ENCODE measurements around the gene BCL11B. TPM values are rescaled to one million over a fixed set of nuclear protein-coding genes. Genes with fewer than 3 reads are reported as not detected.

BCL11B gene
- total and polyA plus RNA-seq, 10 of the 15 experiments (the other 5 are each of a cell fraction or from before 2014, with no cell fraction given): 0.38 to 5.5 (median 1.3) TPM

DNA sequence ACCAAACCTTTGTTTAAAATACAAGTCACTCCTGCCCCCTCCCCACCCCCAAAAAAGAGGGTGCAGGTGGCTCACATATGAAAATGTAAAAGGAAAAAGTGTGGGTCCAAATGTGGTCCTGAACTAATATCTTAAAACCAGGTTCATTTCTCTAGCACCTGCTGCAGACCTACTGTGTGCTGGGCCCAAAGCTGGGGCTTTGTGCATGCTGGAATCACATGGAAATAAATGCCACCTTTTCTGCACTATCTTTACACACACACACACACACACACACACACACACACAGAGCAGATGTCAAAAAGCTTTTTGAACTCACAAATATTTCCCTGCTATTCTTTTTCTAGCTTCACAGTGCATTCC lies 3.2 kb upstream of the BCL11B start:
- Histone ChIP-seq H3K79me2 (ENCODE audit: control insufficient read depth, insufficient read depth, low read length) (no peaks in the 10 kb centered on the region), H4K20me1 (ENCODE audit: control insufficient read depth, insufficient read depth) (no peaks in the 10 kb centered on the region), H2AFZ (ENCODE audit: control insufficient read depth, low read depth, low read length) (no peak overlapping the region), H3K9me3 (replicated peaks; ENCODE audit: control insufficient read depth, insufficient read depth, low read length) (no peaks in the 10 kb centered on the region), H3K4me2 (ENCODE audit: control insufficient read depth, insufficient read depth) (no peak overlapping the region), H3K27me3 (replicated peaks in 1 of 2; ENCODE audit: control insufficient read depth in 2 of 2, insufficient read depth in 2 of 2, low read length in 1 of 2) (peaks cover 1 to 33% of the 10 kb centered on the region in 2 experiments), H3K36me3 (ENCODE audit: control insufficient read depth in 2 of 2, insufficient read depth in 2 of 2, low read length in 1 of 2) (no peaks in the 10 kb centered on the region), H3K4me1 (ENCODE audit: control insufficient read depth, insufficient read depth, low read length) (peaks cover 12% of the 10 kb centered on the region), H3K4me3 (no peak overlapping the region), H3K9ac (ENCODE audit: control insufficient read depth, insufficient read depth, low read length) (no peak overlapping the region), H3K27ac (ENCODE audit: control insufficient read depth, insufficient read depth) (no peak overlapping the region)
- TF ChIP-seq ZNF622 (IDR thresholded peaks at IDR 0.05) (no peak), ZNF384 (IDR thresholded peaks at IDR 0.05; ENCODE audit: borderline replicate concordance, low read depth, low read length) (no peak), DPF2 (IDR thresholded peaks at IDR 0.05) (peak; percentile 24; the same call in 1 of the 2 replicates)
- ChIA-PET CTCF (interaction anchor here (0.5 to 2.1 kb wide), 3 partner anchors 9 to 1438 kb away, joined by 3 to 11 read pairs (median 5); no protein-coding TSS in a partner anchor), SMC1A (ENCODE audit: uncharacterized antibody, unreplicated experiment) (interaction anchor here (0.7 to 4.0 kb wide), 2 partner anchors 11 to 1141 kb away, joined by 3 to 26 read pairs; no protein-coding TSS in a partner anchor), POLR2A (no interaction called here), RAD21 (ENCODE audit: unreplicated experiment) (interaction anchor here (0.6 to 3.1 kb wide), 4 partner anchors 9 to 103 kb away, joined by 4 to 17 read pairs (median 7); no protein-coding TSS in a partner anchor)
- no peak for ATAC-seq
- no peak for DNase-seq (ENCODE audit: low read depth, low spot score)
- in situ Hi-C loops (cut with MboI): no loop called here
- no peak for FAIRE-seq
- BruUV-seq (replicated peaks): no TSS peak
- intact Hi-C loops (cut with micrococcal nuclease; ENCODE audit: unreplicated experiment): no loop called here

DNA sequence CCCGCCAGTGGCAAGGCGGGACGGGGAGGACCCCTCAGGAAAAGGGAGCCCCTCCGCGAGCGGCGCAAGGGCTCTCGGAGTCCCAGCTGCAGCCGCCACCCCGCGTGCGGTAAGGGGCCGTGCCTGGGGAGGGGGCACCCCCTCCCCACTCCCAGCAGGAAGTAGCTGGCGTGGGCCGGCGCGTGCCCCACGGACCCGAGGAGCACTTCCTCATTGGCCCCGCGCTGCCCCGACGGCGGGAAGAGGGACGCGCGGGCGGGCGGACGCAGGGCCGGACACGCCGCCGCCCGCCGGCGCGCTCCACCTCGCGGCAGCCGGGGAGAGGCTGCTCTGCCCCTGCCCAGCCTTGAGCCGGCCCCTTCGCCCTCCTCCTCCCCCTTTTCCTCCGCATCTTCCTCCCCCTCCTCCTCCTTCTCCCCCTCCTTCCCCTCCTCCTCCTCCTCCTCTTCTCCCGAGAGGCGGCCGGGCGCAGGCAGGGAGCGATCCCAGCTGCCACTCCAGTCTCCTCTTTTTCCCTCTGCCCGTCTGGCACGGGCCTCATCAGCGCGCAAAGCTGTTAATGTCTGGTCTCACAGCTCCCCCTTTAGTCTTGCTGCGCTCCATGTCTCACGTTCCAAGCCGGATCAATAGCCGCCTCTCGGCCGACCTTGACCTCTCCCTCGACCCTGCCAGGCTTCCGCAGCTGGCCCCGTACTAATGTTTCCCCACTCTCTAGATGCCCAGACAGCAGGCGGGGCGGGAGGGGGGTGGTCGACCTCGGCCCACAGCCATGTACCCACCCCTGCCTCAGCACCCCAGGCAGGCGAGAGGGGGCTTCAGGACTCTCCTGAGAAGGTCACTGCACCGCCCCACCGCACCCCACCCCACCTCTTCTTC lies 2.6 kb upstream of the BCL11B start:
- FAIRE-seq: no peak
- ChIA-PET CTCF (interaction anchor here (0.5 to 0.8 kb wide), 2 partner anchors 45 to 1873 kb away, joined by 3 read pairs; no protein-coding TSS in a partner anchor), SMC1A (ENCODE audit: uncharacterized antibody, unreplicated experiment) (interaction anchor here (0.7 kb wide), 1 partner anchor 12 kb away, joined by 3 read pairs; no protein-coding TSS in a partner anchor), RAD21 (ENCODE audit: unreplicated experiment) (interaction anchor here (0.6 to 3.1 kb wide), 4 partner anchors 9 to 102 kb away, joined by 4 to 17 read pairs (median 7); no protein-coding TSS in a partner anchor), POLR2A (no interaction called here)
- no TSS peak for BruUV-seq (replicated peaks)
- H2AFZ ChIP-seq (ENCODE audit: control insufficient read depth, low read depth, low read length): peak overlapping the region; percentile 44; the same call in 1 of the 2 replicates
- H3K4me1 ChIP-seq (ENCODE audit: control insufficient read depth, insufficient read depth, low read length): peaks cover 12% of the 10 kb centered on the region
- peak; percentile 65 for ATAC-seq
- no peaks in the 10 kb centered on the region for H4K20me1 ChIP-seq (ENCODE audit: control insufficient read depth, insufficient read depth)
- H3K79me2 ChIP-seq (ENCODE audit: control insufficient read depth, insufficient read depth, low read length): no peaks in the 10 kb centered on the region
- no peak for DNase-seq (ENCODE audit: low read depth, low spot score)
- intact Hi-C loops (cut with micrococcal nuclease; ENCODE audit: unreplicated experiment) (no loop called here), in situ Hi-C loops (cut with MboI) (loop anchor here (25.0 kb wide), 1 partner anchor 1137 kb away; no protein-coding TSS in a partner anchor)
- peaks cover 3 to 33% of the 10 kb centered on the region in 2 experiments for H3K27me3 ChIP-seq (replicated peaks in 1 of 2; ENCODE audit: control insufficient read depth in 2 of 2, insufficient read depth in 2 of 2, low read length in 1 of 2)
- H3K9ac ChIP-seq (ENCODE audit: control insufficient read depth, insufficient read depth, low read length): no peak overlapping the region
- H3K27ac ChIP-seq (ENCODE audit: control insufficient read depth, insufficient read depth): no peak overlapping the region
- no peak overlapping the region; the same call in 1 of the 2 replicates for H3K4me3 ChIP-seq
- H3K9me3 ChIP-seq (replicated peaks; ENCODE audit: control insufficient read depth, insufficient read depth, low read length): no peaks in the 10 kb centered on the region
- H3K36me3 ChIP-seq (ENCODE audit: control insufficient read depth in 2 of 2, insufficient read depth in 2 of 2, low read length in 1 of 2): no peaks in the 10 kb centered on the region
- peak overlapping the region; percentile 38 for H3K4me2 ChIP-seq (ENCODE audit: control insufficient read depth, insufficient read depth)
- WGBS (ENCODE audit: insufficient coverage, insufficient replicate concordance, low lambda C conversion rate, missing lambda C conversion rate): 22% methylated on average over 60 of the region's 69 CpGs
- TF ChIP-seq, protein P1, sequence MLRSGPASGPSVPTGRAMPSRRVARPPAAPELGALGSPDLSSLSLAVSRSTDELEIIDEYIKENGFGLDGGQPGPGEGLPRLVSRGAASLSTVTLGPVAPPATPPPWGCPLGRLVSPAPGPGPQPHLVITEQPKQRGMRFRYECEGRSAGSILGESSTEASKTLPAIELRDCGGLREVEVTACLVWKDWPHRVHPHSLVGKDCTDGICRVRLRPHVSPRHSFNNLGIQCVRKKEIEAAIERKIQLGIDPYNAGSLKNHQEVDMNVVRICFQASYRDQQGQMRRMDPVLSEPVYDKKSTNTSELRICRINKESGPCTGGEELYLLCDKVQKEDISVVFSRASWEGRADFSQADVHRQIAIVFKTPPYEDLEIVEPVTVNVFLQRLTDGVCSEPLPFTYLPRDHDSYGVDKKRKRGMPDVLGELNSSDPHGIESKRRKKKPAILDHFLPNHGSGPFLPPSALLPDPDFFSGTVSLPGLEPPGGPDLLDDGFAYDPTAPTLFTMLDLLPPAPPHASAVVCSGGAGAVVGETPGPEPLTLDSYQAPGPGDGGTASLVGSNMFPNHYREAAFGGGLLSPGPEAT (IDR thresholded peaks at IDR 0.05; ENCODE audit: low read depth): peak; percentile 25; the same call in 1 of the 2 replicates
- TF ChIP-seq IKZF1 (conservative IDR thresholded peaks at IDR 0.05): peak; percentile 83
- TF ChIP-seq, protein P2, sequence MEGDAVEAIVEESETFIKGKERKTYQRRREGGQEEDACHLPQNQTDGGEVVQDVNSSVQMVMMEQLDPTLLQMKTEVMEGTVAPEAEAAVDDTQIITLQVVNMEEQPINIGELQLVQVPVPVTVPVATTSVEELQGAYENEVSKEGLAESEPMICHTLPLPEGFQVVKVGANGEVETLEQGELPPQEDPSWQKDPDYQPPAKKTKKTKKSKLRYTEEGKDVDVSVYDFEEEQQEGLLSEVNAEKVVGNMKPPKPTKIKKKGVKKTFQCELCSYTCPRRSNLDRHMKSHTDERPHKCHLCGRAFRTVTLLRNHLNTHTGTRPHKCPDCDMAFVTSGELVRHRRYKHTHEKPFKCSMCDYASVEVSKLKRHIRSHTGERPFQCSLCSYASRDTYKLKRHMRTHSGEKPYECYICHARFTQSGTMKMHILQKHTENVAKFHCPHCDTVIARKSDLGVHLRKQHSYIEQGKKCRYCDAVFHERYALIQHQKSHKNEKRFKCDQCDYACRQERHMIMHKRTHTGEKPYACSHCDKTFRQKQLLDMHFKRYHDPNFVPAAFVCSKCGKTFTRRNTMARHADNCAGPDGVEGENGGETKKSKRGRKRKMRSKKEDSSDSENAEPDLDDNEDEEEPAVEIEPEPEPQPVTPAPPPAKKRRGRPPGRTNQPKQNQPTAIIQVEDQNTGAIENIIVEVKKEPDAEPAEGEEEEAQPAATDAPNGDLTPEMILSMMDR (IDR thresholded peaks at IDR 0.05 in 2 of 3, conservative IDR thresholded peaks at IDR 0.05 in 1 of 3; ENCODE audit: control insufficient read depth in 2 of 3, extremely low read depth in 1 of 3, insufficient read depth in 1 of 3, low read depth in 3 of 3, low read length in 3 of 3): peak in 1 of 3 experiments; percentile 33; a peak in 2 of 6 replicates
- TF ChIP-seq IKZF2 (IDR thresholded peaks at IDR 0.05): peak; percentile 22 to 35; a peak in 2 of 4 replicates
- peak; percentile 25; the same call in 1 of the 2 replicates for TF ChIP-seq DPF2 (IDR thresholded peaks at IDR 0.05)
